Neural cell (in vitro differentiated cells): ENCODE data around the gene RYR1. TPM values are rescaled to one million over a fixed set of nuclear protein-coding genes. Genes with fewer than 3 reads are reported as not detected.

Experiments used
- H2AFZ ChIP-seq: fragments of 200-600, 300-800 bp; sonication (generic), shearing (Covaris generic); 2 replicates; pipeline ENCODE4 v1.6.0; 2014; ENCODE audit warnings: low read depth, mild to moderate bottlenecking, antibody characterized with exemption, low read length, moderate library complexity
- H3F3A ChIP-seq: fragments of 200-600 bp; shearing (Covaris generic); 2 replicates; pipeline ENCODE4 v1.6.1; 2016; ENCODE audit warnings: mild to moderate bottlenecking, moderate library complexity, mixed read lengths, antibody characterized with exemption, low read length; ENCODE audit not compliant: insufficient read depth, poor library complexity, severe bottlenecking
- H3K27ac ChIP-seq: fragments of 200-600, 300-800 bp; sonication (generic), shearing (Covaris generic); 2 replicates; pipeline ENCODE4 v1.5.1; 2014; ENCODE audit warnings: mild to moderate bottlenecking, low read length, moderate library complexity
- H3K27me3 ChIP-seq: fragments of 300-800, 200-600 bp; sonication (generic), shearing (Covaris generic); 2 replicates; pipeline ENCODE4 v1.6.0; 2014; ENCODE audit warnings: mild to moderate bottlenecking, low read depth, low read length, moderate library complexity; ENCODE audit not compliant: insufficient read depth
- H3K36me3 ChIP-seq: fragments of 300-800, 200-600 bp; sonication (generic), shearing (Covaris generic); 2 replicates; pipeline ENCODE4 v1.5.1; 2014; ENCODE audit warnings: mild to moderate bottlenecking, antibody characterized with exemption, low read length, moderate library complexity; ENCODE audit not compliant: insufficient read depth
- H3K4me2 ChIP-seq: fragments of 300-800, 200-600 bp; sonication (generic), shearing (Covaris generic); 2 replicates; pipeline ENCODE4 v1.6.0; 2014; ENCODE audit warnings: mild to moderate bottlenecking, low read length
- H3K4me3 ChIP-seq: fragments of 300-800, 200-600 bp; sonication (generic), shearing (Covaris generic); 2 replicates; pipeline ENCODE4 v1.5.1; 2014; ENCODE audit warnings: mild to moderate bottlenecking, low read length, moderate library complexity
- H3K79me2 ChIP-seq: fragments of 200-600 bp; shearing (Covaris generic); replicated peaks from 2 replicates; pipeline ENCODE4 v1.6.0; 2014; ENCODE audit warnings: mild to moderate bottlenecking, low read length, moderate library complexity; ENCODE audit not compliant: insufficient read depth
- H3K9ac ChIP-seq: fragments of 300-800, 200-600 bp; sonication (generic), shearing (Covaris generic); 2 replicates; pipeline ENCODE4 v1.6.1; 2016; ENCODE audit warnings: mild to moderate bottlenecking, low read length, mixed read lengths
- H3K9me2 ChIP-seq: fragments of 200-600 bp; shearing (Covaris generic); 2 replicates; pipeline ENCODE4 v1.6.1; 2016; ENCODE audit warnings: mild to moderate bottlenecking, low read length, mixed read lengths; ENCODE audit not compliant: insufficient read depth
- H3K9me3 ChIP-seq: fragments of 200-600, 300-800 bp; sonication (generic), shearing (Covaris generic); 2 replicates; pipeline ENCODE4 v1.6.1; 2016; ENCODE audit warnings: mild to moderate bottlenecking, mixed run types, low read length, moderate library complexity, mixed read lengths
- H4K20me1 ChIP-seq: fragments of 200-600 bp; shearing (Covaris generic); 2 replicates; pipeline ENCODE4 v1.6.1; 2016; ENCODE audit warnings: mild to moderate bottlenecking, mixed run types; ENCODE audit not compliant: insufficient read depth
- EP300 ChIP-seq: fragments of 450-650 bp; conservative IDR thresholded peaks from 2 replicates; pipeline ENCODE4 v1.6.1; 2014; ENCODE audit warnings: antibody characterized with exemption, mild to moderate bottlenecking, moderate library complexity; ENCODE audit not compliant: poor library complexity, severe bottlenecking
- EZH2 ChIP-seq: fragments of 200-600, 300-800 bp; shearing (Covaris generic), sonication (generic); IDR thresholded peaks from 2 replicates; pipeline ENCODE4 v1.6.1; 2014; ENCODE audit warnings: antibody characterized with exemption, low read length, borderline replicate concordance, mild to moderate bottlenecking; ENCODE audit not compliant: insufficient read depth, poor library complexity, severe bottlenecking
- MXI1 ChIP-seq: fragments of 450-650 bp; conservative IDR thresholded peaks from 2 replicates; pipeline ENCODE4 v1.6.1; 2014; ENCODE audit warnings: antibody characterized with exemption, mild to moderate bottlenecking; ENCODE audit not compliant: poor library complexity, severe bottlenecking
- POLR2AphosphoS5 ChIP-seq: IDR thresholded peaks from 2 replicates; pipeline ENCODE4 v1.6.1; 2012
- RAD21 ChIP-seq: fragments of 450-650 bp; conservative IDR thresholded peaks from 2 replicates; pipeline ENCODE4 v1.6.1; 2014; ENCODE audit warnings: antibody characterized with exemption, mild to moderate bottlenecking, moderate library complexity
- SMC3 ChIP-seq: fragments of 450-650 bp; conservative IDR thresholded peaks from 2 replicates; pipeline ENCODE4 v1.6.1; 2014; ENCODE audit warnings: antibody characterized with exemption, mild to moderate bottlenecking, moderate library complexity; ENCODE audit not compliant: poor library complexity
- TAF1 ChIP-seq: IDR thresholded peaks from 2 replicates; pipeline ENCODE4 v1.6.1; 2012; ENCODE audit warnings: low read depth
- polyA plus RNA-seq: library from polyadenylated mRNA; depleted of rRNA; stranded (reverse); fragments of >200 nt; gene quantifications from 2 replicates; pipeline ENCODE4 v1.2.3, GENCODE V29; 2014
- TF ChIP-seq, protein P1 (sequence below): IDR thresholded peaks from 2 replicates; pipeline ENCODE4 v1.6.1; 2012; ENCODE audit warnings: borderline replicate concordance
- TF ChIP-seq, protein P2 (sequence below): fragments of 450-650 bp; IDR thresholded peaks from 2 replicates; pipeline ENCODE4 v1.5.1; 2014; ENCODE audit warnings: antibody characterized with exemption, mild to moderate bottlenecking, moderate library complexity; ENCODE audit not compliant: poor library complexity, severe bottlenecking

RYR1 gene
- polyA plus RNA-seq, 1 donor from 2014 or later: 0.69 TPM

DNA sequence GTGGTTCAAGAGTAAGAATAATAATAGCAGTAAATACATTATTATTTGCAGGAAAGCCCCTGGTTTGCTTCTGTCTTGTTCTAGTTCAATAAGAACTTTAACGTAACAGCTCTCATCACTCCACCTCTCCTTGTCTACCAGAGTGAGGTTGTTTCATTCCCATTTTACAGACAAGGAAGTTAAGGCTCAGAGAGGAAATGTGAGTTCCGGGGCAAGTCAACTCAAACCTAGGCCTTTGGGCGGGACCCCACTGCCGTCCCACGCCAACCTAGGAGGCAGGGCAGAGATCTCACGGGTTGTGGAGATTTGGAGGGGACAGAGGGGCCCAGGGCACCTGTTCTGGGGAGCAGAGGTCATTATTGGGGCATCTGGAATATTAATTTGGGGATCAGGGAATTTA, 182.8 kb downstream of the RYR1 start:
- no peaks in the 10 kb centered on the region for H3F3A ChIP-seq
- no peak overlapping the region for H3K4me3 ChIP-seq
- no peaks in the 10 kb centered on the region for H3K9me2 ChIP-seq
- H2AFZ ChIP-seq: no peak overlapping the region
- H3K9ac ChIP-seq: no peak overlapping the region
- no peaks in the 10 kb centered on the region for H3K27me3 ChIP-seq
- no peak overlapping the region for H3K4me2 ChIP-seq
- no peak for TF ChIP-seq POLR2AphosphoS5
- no peak for TF ChIP-seq SMC3
- TF ChIP-seq EP300: no peak
- no peak for TF ChIP-seq MXI1
- no peak for TF ChIP-seq TAF1
- TF ChIP-seq, protein P1, sequence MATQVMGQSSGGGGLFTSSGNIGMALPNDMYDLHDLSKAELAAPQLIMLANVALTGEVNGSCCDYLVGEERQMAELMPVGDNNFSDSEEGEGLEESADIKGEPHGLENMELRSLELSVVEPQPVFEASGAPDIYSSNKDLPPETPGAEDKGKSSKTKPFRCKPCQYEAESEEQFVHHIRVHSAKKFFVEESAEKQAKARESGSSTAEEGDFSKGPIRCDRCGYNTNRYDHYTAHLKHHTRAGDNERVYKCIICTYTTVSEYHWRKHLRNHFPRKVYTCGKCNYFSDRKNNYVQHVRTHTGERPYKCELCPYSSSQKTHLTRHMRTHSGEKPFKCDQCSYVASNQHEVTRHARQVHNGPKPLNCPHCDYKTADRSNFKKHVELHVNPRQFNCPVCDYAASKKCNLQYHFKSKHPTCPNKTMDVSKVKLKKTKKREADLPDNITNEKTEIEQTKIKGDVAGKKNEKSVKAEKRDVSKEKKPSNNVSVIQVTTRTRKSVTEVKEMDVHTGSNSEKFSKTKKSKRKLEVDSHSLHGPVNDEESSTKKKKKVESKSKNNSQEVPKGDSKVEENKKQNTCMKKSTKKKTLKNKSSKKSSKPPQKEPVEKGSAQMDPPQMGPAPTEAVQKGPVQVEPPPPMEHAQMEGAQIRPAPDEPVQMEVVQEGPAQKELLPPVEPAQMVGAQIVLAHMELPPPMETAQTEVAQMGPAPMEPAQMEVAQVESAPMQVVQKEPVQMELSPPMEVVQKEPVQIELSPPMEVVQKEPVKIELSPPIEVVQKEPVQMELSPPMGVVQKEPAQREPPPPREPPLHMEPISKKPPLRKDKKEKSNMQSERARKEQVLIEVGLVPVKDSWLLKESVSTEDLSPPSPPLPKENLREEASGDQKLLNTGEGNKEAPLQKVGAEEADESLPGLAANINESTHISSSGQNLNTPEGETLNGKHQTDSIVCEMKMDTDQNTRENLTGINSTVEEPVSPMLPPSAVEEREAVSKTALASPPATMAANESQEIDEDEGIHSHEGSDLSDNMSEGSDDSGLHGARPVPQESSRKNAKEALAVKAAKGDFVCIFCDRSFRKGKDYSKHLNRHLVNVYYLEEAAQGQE: no peak
- no peak for TF ChIP-seq RAD21
- TF ChIP-seq EZH2: no peak
- TF ChIP-seq, protein P2, sequence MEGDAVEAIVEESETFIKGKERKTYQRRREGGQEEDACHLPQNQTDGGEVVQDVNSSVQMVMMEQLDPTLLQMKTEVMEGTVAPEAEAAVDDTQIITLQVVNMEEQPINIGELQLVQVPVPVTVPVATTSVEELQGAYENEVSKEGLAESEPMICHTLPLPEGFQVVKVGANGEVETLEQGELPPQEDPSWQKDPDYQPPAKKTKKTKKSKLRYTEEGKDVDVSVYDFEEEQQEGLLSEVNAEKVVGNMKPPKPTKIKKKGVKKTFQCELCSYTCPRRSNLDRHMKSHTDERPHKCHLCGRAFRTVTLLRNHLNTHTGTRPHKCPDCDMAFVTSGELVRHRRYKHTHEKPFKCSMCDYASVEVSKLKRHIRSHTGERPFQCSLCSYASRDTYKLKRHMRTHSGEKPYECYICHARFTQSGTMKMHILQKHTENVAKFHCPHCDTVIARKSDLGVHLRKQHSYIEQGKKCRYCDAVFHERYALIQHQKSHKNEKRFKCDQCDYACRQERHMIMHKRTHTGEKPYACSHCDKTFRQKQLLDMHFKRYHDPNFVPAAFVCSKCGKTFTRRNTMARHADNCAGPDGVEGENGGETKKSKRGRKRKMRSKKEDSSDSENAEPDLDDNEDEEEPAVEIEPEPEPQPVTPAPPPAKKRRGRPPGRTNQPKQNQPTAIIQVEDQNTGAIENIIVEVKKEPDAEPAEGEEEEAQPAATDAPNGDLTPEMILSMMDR: no peak
- no peaks in the 10 kb centered on the region for H4K20me1 ChIP-seq
- H3K79me2 ChIP-seq: peaks cover 11% of the 10 kb centered on the region
- no peaks in the 10 kb centered on the region for H3K9me3 ChIP-seq
- no peaks in the 10 kb centered on the region for H3K36me3 ChIP-seq
- H3K27ac ChIP-seq: no peak overlapping the region

DNA sequence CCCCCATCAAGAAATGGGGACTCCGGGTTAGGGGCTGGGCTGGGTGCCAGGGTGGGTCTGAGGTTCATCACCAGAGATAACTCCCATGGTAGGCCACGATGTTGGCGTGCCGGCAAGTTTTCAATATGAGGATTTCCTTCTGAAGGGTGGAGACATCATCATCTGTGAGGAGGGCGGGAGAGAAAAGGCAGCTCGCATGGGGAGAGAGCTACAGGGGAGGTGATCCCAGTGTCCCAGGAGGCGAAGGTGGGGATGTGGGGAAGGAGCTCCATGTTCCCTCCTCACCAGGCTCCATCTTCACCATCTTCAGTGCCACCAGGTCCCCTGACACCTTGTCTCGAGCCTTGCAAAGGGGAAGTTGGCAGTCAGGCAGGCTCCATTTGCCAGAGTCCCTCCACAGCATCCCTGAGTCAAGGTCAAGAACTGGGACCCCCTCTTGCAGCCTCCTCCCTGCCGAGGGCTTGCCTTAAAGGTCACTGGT, 183.8 kb downstream of the RYR1 start:
- TF ChIP-seq SMC3 (no peak), RAD21 (no peak), POLR2AphosphoS5 (no peak), TAF1 (no peak), EZH2 (no peak), EP300 (no peak), MXI1 (no peak)
- TF ChIP-seq, protein P2: no peak
- TF ChIP-seq, protein P1: no peak
- Histone ChIP-seq H3K36me3 (no peaks in the 10 kb centered on the region), H3F3A (no peaks in the 10 kb centered on the region), H3K27ac (no peak overlapping the region), H4K20me1 (no peaks in the 10 kb centered on the region), H2AFZ (no peak overlapping the region), H3K9me3 (no peaks in the 10 kb centered on the region), H3K4me3 (no peak overlapping the region), H3K27me3 (no peaks in the 10 kb centered on the region), H3K9me2 (no peaks in the 10 kb centered on the region), H3K79me2 (peaks cover 11% of the 10 kb centered on the region), H3K9ac (no peak overlapping the region), H3K4me2 (no peak overlapping the region)
